ENCODE data around the gene KCNA2. TPM values are rescaled to one million over a fixed set of nuclear protein-coding genes. Genes with fewer than 3 reads are reported as not detected.

Gene KCNA2
- polyA plus RNA-seq, 1 donor (not counting 4 experiments of a cell fraction or from before 2014, with no cell fraction given) = 0.03 TPM

- Histone ChIP-seq H3K9me1 (ENCODE audit: control insufficient read depth, extremely low read depth, insufficient read depth, low read length) (no peaks in the 10 kb centered on the region), H3K79me2 (ENCODE audit: control insufficient read depth, insufficient read depth, low read length) (no peaks in the 10 kb centered on the region), H3K27me3 (ENCODE audit: control insufficient read depth, extremely low read depth, insufficient read depth, low read length) (peaks cover 32% of the 10 kb centered on the region), H4K20me1 (ENCODE audit: control insufficient read depth, extremely low read depth, insufficient read depth, low read length) (no peaks in the 10 kb centered on the region), H3K36me3 (ENCODE audit: control insufficient read depth in 2 of 2, extremely low read depth in 1 of 2, insufficient read depth in 2 of 2, low read length in 2 of 2) (no peaks in the 10 kb centered on the region), H3K9me3 (ENCODE audit: control insufficient read depth, low read depth, low read length) (no peaks in the 10 kb centered on the region), H3K4me1 (ENCODE audit: control insufficient read depth, extremely low read depth, insufficient read depth, low read length) (peaks cover 5% of the 10 kb centered on the region), H3K4me2 (ENCODE audit: control insufficient read depth, extremely low read depth, insufficient read depth, low read depth, low read length) (no peak overlapping the region), H3K9ac (ENCODE audit: control insufficient read depth, extremely low read depth, insufficient read depth, low read length) (no peak overlapping the region), H3K27ac (ENCODE audit: control insufficient read depth, insufficient read depth, low read length) (no peak overlapping the region), H2AFZ (ENCODE audit: control insufficient read depth, low read length) (no peak overlapping the region), H3K4me3 (ENCODE audit: control insufficient read depth in 2 of 3, extremely low read depth in 1 of 3, insufficient read depth in 2 of 3, low read depth in 1 of 3, low read length in 3 of 3) (no peak overlapping the region)
- dilution Hi-C loops (cut with MboI; ENCODE audit: extremely low pct_ligation_motif_present, low sequenced_read_pairs) = no loop called here
- DNase-seq (ENCODE audit: low read depth, low spot score) (no peak), FAIRE-seq (no peak)
- TF ChIP-seq EZH2 (IDR thresholded peaks at IDR 0.05; ENCODE audit: low read length) (no peak), CTCF (optimal IDR thresholded peaks at IDR 0.05 in 1 of 3, IDR thresholded peaks at IDR 0.05 in 1 of 3, conservative IDR thresholded peaks at IDR 0.05 in 1 of 3; ENCODE audit: extremely low read depth in 1 of 3, insufficient read depth in 2 of 3, low read length in 3 of 3) (no peak)
Measured at GRCh38 chr1:110602466-110602865, 3.7 kb downstream of the KCNA2 start.

GRCh38 chr1:110601332-110601731, 4.8 kb downstream of the KCNA2 start:
- H3K4me3 ChIP-seq (ENCODE audit: control insufficient read depth in 2 of 3, extremely low read depth in 1 of 3, insufficient read depth in 2 of 3, low read depth in 1 of 3, low read length in 3 of 3) = no peak overlapping the region
- no peaks in the 10 kb centered on the region for H3K4me1 ChIP-seq (ENCODE audit: control insufficient read depth, extremely low read depth, insufficient read depth, low read length)
- H3K9me3 ChIP-seq (ENCODE audit: control insufficient read depth, low read depth, low read length) = no peaks in the 10 kb centered on the region
- H3K27ac ChIP-seq (ENCODE audit: control insufficient read depth, insufficient read depth, low read length) = no peak overlapping the region
- no peak overlapping the region for H3K4me2 ChIP-seq (ENCODE audit: control insufficient read depth, extremely low read depth, insufficient read depth, low read depth, low read length)
- no peaks in the 10 kb centered on the region for H3K9me1 ChIP-seq (ENCODE audit: control insufficient read depth, extremely low read depth, insufficient read depth, low read length)
- DNase-seq (ENCODE audit: low read depth, low spot score) (no peak), FAIRE-seq (no peak)
- no peaks in the 10 kb centered on the region for H3K36me3 ChIP-seq (ENCODE audit: control insufficient read depth in 2 of 2, extremely low read depth in 1 of 2, insufficient read depth in 2 of 2, low read length in 2 of 2)
- no peak overlapping the region for H2AFZ ChIP-seq (ENCODE audit: control insufficient read depth, low read length)
- H4K20me1 ChIP-seq (ENCODE audit: control insufficient read depth, extremely low read depth, insufficient read depth, low read length) = no peaks in the 10 kb centered on the region
- no peak overlapping the region for H3K9ac ChIP-seq (ENCODE audit: control insufficient read depth, extremely low read depth, insufficient read depth, low read length)
- dilution Hi-C loops (cut with MboI; ENCODE audit: extremely low pct_ligation_motif_present, low sequenced_read_pairs) = no loop called here
- no peaks in the 10 kb centered on the region for H3K79me2 ChIP-seq (ENCODE audit: control insufficient read depth, insufficient read depth, low read length)
- TF ChIP-seq CTCF (optimal IDR thresholded peaks at IDR 0.05 in 1 of 3, IDR thresholded peaks at IDR 0.05 in 1 of 3, conservative IDR thresholded peaks at IDR 0.05 in 1 of 3; ENCODE audit: extremely low read depth in 1 of 3, insufficient read depth in 2 of 3, low read length in 3 of 3) (no peak), EZH2 (IDR thresholded peaks at IDR 0.05; ENCODE audit: low read length) (no peak)
- peaks cover 22% of the 10 kb centered on the region for H3K27me3 ChIP-seq (ENCODE audit: control insufficient read depth, extremely low read depth, insufficient read depth, low read length)

All from keratinocyte (primary cell).